Activated CD8-positive, alpha-beta memory T cell treated with anti-CD3 and anti-CD28 coated beads for 48 hours (primary cell): Measurements from ENCODE around the gene GBA2.

Experiments
- DNase-seq, 3 experiments: peaks; one replicate each; pipeline ENCODE4 v3.0.0-alpha.2; 2020; ENCODE audit warnings: low read depth in 2 of 3, low spot score in 2 of 3

GBA2 gene

GRCh38 chr9:35717132-35717870 lies 31.7 kb downstream of the GBA2 start:
- DNase-seq, result no peak

DNA sequence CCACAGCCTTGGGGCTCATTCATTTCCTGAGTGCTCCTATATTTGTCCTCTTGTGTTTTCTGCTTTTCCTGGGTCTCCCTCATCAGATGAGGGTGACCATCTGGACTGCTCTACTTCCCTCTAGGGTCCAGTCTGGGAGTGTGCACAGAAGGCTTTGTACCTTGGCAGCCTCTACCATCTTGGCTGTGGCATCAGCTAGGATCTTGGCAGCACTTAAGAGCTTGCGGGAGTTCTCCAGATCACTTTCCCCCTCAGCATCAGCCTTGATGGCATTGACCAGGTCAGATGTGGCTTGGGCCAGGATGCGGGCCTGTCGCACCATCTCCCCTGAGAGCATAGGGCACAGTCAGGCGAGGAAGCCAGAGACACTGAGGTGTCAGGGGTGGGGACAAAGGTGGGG lies 32.8 kb downstream of the GBA2 start:
- DNase-seq, result no peak

DNA sequence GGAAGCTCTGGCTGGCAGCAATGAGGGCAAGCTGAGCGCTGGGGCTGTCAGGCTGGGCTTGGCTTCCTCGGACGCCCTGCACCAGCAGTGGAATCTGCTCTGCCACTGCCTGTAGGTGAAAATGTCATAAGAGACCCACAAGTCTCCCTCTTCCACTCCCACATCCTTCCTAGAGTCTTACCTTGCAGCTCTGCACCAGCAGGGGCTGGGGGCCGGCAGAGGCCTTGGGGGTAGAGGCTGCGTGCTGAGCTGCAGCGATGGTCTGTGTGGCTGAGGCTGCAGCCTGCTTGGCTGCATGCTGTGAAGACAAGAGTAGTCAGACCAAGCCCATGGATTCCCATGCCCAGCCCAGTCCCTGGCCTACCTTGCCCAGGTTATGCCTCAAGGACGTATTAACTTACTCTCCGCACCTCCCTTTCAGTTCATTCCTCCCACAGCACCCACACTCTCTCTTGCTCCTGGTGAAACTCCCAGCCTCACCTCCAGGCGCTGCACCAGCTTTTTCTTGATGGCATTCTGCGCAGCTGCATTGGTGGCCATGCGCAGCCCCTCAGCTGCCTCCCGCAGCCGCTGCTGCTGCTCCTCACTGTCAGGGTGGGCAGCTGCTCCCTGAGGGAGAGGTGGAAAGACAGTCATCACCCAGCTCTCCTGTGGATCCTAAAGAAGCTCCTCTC lies 34.3 kb downstream of the GBA2 start:
- no peak for DNase-seq

DNA sequence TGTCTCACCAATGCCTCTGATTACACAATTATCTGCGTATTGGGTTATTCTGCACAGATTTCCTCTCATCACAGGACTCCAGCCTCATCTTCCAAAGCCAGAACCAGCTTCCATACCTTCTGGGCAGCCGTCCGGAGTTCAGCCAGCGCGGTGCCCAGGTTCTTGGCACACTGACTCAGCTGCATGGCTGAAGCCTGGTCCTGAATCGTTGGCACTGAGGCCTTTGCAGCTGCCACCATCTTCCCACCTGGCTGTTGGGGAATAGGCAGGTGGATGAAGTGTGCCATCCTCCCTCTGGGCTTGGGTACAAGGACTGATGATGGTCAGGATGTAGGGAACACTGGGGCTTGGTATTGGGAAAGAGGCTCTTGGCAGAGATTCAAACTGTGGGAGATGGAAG lies 34.9 kb downstream of the GBA2 start:
- DNase-seq, result no peak

DNA sequence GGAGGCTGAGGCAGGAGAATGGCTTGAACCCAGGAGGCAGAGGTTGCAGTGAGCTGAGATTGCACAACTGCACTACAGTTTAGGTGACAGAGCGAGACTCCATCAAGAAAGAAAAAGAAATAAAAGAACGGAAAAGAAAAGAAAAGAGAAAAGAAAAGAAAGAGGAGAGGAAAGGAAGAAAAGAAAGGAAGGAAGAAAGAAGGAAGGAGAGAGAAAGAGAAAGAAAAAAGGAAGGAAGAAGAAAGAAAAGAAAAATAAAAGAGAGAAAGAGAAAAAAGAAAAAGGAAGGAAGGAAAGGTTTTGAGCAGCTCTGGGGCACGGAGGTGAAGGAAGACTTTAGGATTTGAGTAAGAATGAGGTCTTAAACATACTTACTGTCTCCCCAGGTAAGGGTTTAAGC lies 35.5 kb downstream of the GBA2 start:
- no peak for DNase-seq

GRCh38 chr9:35712762-35713400 lies 36.1 kb downstream of the GBA2 start:
- no peak for DNase-seq

GRCh38 chr9:35711501-35712428 lies 37.3 kb downstream of the GBA2 start:
- no peak for DNase-seq

DNA sequence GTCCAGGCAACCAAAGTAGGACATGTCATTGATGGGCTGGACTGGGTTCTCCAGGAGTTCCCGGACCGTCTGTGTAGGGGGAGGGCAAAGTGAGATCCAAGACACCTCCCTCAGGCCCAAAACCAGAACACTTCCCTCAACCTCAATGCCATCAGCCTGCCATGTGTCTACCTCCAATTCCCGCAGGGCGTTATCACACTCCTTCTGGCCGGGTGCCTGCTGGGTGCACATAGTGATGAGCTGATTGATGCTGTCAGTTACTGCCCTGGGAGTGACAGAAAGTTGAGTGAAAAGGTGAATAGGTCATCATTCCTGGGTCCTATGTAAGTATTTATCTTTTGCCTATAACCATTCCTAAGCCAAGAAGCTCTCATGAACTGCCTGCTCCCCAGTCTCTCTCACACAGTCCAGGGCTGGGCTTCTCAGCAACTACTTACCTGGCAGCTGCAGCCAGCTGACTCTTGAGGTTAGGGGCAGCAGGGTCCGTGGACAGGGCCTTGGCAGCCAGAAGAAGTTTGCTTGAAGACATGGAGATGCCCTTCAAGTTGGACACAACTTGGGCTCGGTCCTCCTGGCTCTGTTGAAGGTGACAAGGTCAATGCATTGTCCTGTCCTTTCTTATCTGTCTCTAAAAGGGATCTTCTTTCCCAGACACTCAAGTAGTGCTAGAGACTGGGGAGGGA lies 38.1 kb downstream of the GBA2 start:
- DNase-seq, result no peak

GRCh38 chr9:35708146-35708545 lies 40.9 kb downstream of the GBA2 start:
- no peak for DNase-seq

DNA sequence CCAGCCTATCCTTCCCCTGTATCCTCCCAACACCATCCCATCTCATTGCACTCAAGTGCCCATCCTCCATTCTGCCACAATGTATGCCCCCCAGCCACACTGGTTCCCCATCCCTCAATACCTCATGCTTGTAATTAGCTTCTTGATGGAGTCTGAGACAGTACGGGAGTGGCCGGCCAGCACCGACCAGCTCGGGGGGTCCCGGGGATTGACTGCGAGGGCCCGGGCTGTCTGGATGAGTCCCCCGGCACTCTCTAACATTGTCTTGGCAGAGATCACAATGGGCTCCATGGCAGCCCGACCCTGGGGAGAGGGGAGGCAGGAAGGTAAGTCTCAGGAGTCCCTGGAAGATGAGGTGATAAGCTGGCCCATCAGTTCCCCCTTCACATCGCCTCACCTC lies 42.1 kb downstream of the GBA2 start:
- DNase-seq, result no peak

- DNase-seq, result no peak
Observed at GRCh38 chr9:35705836-35706430, 43.1 kb downstream of the GBA2 start.

DNA sequence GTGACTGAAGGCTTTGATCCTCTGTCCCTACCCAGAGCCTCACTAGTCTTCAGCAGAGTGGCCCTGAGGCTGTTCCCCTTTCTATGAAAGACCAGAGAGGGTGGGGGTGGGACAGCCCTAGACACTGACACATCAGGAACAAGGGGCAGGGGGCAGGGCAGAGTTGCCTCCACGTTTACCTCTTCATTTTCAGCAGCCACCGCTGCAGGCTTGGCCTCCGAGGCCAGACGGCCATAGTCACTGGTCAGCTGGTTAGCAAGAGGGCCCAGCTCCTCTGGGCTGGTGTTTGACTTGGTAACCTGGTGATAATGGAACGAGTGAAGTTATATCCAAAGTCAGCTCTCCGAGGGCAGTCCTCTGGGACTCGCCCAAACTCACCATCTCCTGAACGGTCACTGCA lies 43.7 kb downstream of the GBA2 start:
- DNase-seq, result no peak

DNA sequence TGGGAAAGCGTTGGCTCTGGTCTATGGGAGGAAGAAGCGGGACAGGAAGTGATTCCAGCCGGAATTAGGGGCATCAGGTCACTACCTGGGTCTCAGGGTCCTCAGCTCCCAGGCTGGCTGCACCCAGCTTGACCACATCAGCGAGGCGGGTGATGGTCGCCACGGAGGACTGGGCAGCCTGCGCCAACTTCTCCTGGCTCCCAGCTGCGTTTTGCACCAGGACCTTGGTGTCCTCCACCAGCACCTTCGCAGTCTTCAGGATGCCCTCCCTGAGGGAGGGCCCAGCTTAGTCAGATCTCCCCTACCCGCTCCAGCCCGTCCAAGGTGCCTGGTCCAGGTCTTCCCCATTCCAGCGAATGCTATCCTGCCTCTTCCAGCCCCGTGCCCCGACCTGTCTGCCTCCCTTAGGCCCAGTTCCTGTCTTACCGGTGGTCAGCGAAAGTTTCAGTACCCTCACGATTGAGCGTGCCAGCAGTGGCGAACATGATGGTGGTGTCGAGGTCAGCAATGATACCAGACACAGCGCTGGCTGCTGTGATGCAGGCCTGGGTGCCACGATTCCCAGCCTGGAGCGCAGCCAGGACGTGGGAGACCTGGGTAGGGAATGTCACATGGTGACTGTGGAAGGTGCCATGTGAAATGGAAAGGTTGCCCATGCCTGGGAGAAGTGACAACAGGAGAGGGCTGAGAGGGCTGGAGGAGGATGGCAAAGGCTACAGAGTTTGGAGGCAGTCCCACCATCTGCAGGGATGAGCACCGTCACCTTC lies 44.9 kb downstream of the GBA2 start:
- no peak for DNase-seq

GRCh38 chr9:35702696-35703095 lies 46.3 kb downstream of the GBA2 start:
- no peak for DNase-seq

- DNase-seq, result no peak
Observed at GRCh38 chr9:35700942-35701341, 48.1 kb downstream of the GBA2 start.

DNA sequence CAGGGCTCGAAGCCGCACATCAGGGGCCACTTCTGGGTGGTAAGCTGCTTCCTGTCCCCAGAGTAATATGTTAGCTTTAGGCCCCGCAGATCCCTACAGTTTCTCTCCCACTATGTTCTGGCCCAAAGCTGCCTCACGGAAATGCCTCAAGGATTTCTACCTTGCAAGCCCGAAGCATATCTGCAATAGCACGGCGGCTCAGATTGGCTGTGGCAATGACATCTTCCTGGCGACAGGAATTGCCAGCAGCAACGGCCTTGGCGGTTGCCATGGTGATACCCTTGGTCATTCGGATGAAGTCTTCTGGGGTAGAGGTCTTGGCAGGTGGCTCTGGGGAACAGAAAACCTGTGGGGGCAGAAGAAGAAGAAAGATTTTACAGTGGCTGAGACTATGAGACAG lies 49.0 kb downstream of the GBA2 start:
- DNase-seq, result no peak

- no peak for DNase-seq
Observed at GRCh38 chr9:35698231-35698630, 50.8 kb downstream of the GBA2 start.

DNA sequence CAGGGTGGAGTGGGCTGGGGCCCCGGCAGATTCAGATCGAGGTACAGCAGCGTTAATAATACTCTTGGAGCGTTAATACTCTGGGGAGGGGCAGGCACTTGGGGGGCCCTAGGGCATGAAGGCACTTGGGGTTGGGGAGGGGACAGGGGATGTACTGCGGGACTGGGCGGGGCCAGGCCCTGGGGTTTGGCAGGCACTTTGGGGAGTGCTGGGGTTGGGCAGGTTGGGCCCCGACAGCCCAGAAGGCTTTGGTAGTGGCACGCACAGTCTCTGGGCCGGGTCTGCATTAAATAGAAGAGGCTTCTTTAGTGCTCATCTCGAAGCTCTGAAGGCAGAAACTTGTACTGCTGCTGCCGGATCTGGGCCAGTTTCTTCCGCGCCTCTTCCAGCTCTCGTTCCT lies 51.5 kb downstream of the GBA2 start:
- DNase-seq, result no peak

- no peak for DNase-seq
Observed at GRCh38 chr9:35696520-35697215, 52.4 kb downstream of the GBA2 start.
